Lower lobe of right lung (tissue), 2 donors: ENCODE measurements around the gene SOCS3. TPM values are rescaled to one million over a fixed set of nuclear protein-coding genes. Genes with fewer than 3 reads are reported as not detected.
A peak's percentile ranks its signal among the peaks of the same experiment; 100 is the strongest.

ENCODE experiments used
- ATAC-seq, 2 donors: fragments of 200-7000 bp; cut with Tn5 transposase; one replicate each; pipeline ENCODE4 v1.9.1; 2020 to 2022; ENCODE audit warnings: mild to moderate bottlenecking in 2 of 2, moderate library complexity in 2 of 2
- DNase-seq: peaks from one replicate; pipeline ENCODE4 v3.0.0-alpha.2; 2020
- H3K27ac ChIP-seq: fragments of 200-600 bp; one replicate; pipeline ENCODE4 v1.8.0; 2022
- H3K27me3 ChIP-seq: fragments of 200-600 bp; one replicate; pipeline ENCODE4 v1.8.0; 2022; ENCODE audit warnings: low read depth
- H3K36me3 ChIP-seq: fragments of 200-600 bp; one replicate; pipeline ENCODE4 v1.8.0; 2022; ENCODE audit warnings: mild to moderate bottlenecking
- H3K4me1 ChIP-seq: fragments of 200-600 bp; one replicate; pipeline ENCODE4 v1.8.0; 2022
- H3K4me3 ChIP-seq: fragments of 200-600 bp; one replicate; pipeline ENCODE4 v1.8.0; 2022; ENCODE audit warnings: mild to moderate bottlenecking
- H3K9me3 ChIP-seq: fragments of 200-600 bp; one replicate; pipeline ENCODE4 v1.8.0; 2022
- CTCF ChIP-seq: fragments of 200-600 bp; IDR thresholded peaks from one replicate; pipeline ENCODE4 v1.8.0; 2022; ENCODE audit warnings: antibody characterized with exemption, mild to moderate bottlenecking
- intact Hi-C: fragments of 100-400 bp; cut with DNase I; formaldehyde crosslinking; loops from one replicate; pipeline ENCODE4 v1.11.0; 2022
- total RNA-seq: library from RNA; stranded (reverse); fragmentation: NEBNext Ultra II Directional; extraction: Animal tissue kit (Norgen Biotek cat#: 25700); gene quantifications from one replicate; pipeline ENCODE4 v1.2.1, GENCODE V29; 2021
- donor health status: DM: no; HTN: yes; CAD: no; lungs with severe emphysema.

SOCS3 gene
- total RNA-seq, 1 donor from 2014 or later = 69.5 TPM

- Histone ChIP-seq H3K4me3 (no peak overlapping the region), H3K36me3 (no peaks in the 10 kb centered on the region), H3K27me3 (no peaks in the 10 kb centered on the region), H3K4me1 (peaks cover 40% of the 10 kb centered on the region), H3K9me3 (no peaks in the 10 kb centered on the region), H3K27ac (peak overlapping the region; percentile 89)
- no peak for TF ChIP-seq CTCF
- DNase-seq (no peak), ATAC-seq (no peak)
- intact Hi-C loops = no loop called here
Observed at GRCh38 chr17:78323826-78324390, 36.0 kb downstream of the SOCS3 start.

- Histone ChIP-seq H3K27ac (peak overlapping the region; percentile 89), H3K4me1 (peaks cover 37% of the 10 kb centered on the region), H3K36me3 (no peaks in the 10 kb centered on the region), H3K4me3 (no peak overlapping the region), H3K9me3 (no peaks in the 10 kb centered on the region), H3K27me3 (no peaks in the 10 kb centered on the region)
- no peak for DNase-seq
- intact Hi-C loops = no loop called here
- TF ChIP-seq CTCF = no peak
- peak in 1 of 2 donors; percentile 13 for ATAC-seq
Observed at GRCh38 chr17:78322858-78323455, 36.9 kb downstream of the SOCS3 start.

- peak overlapping the region; percentile 89 for H3K27ac ChIP-seq
- H3K27me3 ChIP-seq = no peaks in the 10 kb centered on the region
- intact Hi-C loops = no loop called here
- H3K4me1 ChIP-seq = peaks cover 43% of the 10 kb centered on the region
- DNase-seq (no peak), ATAC-seq (no peak)
- H3K9me3 ChIP-seq = no peaks in the 10 kb centered on the region
- H3K36me3 ChIP-seq = no peaks in the 10 kb centered on the region
- H3K4me3 ChIP-seq = no peak overlapping the region
- TF ChIP-seq CTCF = no peak
Observed at GRCh38 chr17:78322327-78322857, 37.5 kb downstream of the SOCS3 start.

GRCh38 chr17:78318843-78319242 is 41.0 kb downstream of the SOCS3 start:
- Histone ChIP-seq H3K27me3 (no peaks in the 10 kb centered on the region), H3K4me3 (no peak overlapping the region), H3K4me1 (peaks cover 55% of the 10 kb centered on the region), H3K9me3 (no peaks in the 10 kb centered on the region), H3K27ac (no peak overlapping the region), H3K36me3 (no peaks in the 10 kb centered on the region)
- no peak for TF ChIP-seq CTCF
- no peak for ATAC-seq
- DNase-seq = no peak
- intact Hi-C loops = no loop called here

GRCh38 chr17:78318407-78318806 is 41.5 kb downstream of the SOCS3 start:
- peaks cover 55% of the 10 kb centered on the region for H3K4me1 ChIP-seq
- DNase-seq (no peak), ATAC-seq (no peak)
- H3K36me3 ChIP-seq = no peaks in the 10 kb centered on the region
- H3K4me3 ChIP-seq = no peak overlapping the region
- no peaks in the 10 kb centered on the region for H3K27me3 ChIP-seq
- no peak overlapping the region for H3K27ac ChIP-seq
- intact Hi-C loops = no loop called here
- TF ChIP-seq CTCF = no peak
- H3K9me3 ChIP-seq = no peaks in the 10 kb centered on the region
